Testis (tissue), 3 donors: Measurements from ENCODE around the gene DGLUCY. TPM values are rescaled to one million over a fixed set of nuclear protein-coding genes. Genes with fewer than 3 reads are reported as not detected.

ENCODE experiments used
- DNase-seq: peaks from one replicate; pipeline ENCODE4 v3.0.0-alpha.2; 2019
- H3K27ac ChIP-seq, 2 donors: fragments of 200-600 bp; sonication (generic); one replicate each; pipeline ENCODE4 v1.5.1; 2019
- H3K27me3 ChIP-seq: fragments of 200-600 bp; sonication (generic); one replicate; pipeline ENCODE4 v1.5.1; 2019
- H3K36me3 ChIP-seq: fragments of 200-600 bp; sonication (generic); one replicate; pipeline ENCODE4 v1.5.1; 2017; ENCODE audit warnings: low read depth; ENCODE audit errors: missing control alignments
- H3K4me1 ChIP-seq: fragments of 200-600 bp; sonication (generic); one replicate; pipeline ENCODE4 v1.5.1; 2019
- H3K4me3 ChIP-seq, 2 donors: fragments of 200-600 bp; sonication (generic); one replicate each; pipeline ENCODE4 v1.5.1; 2017 to 2019
- H3K9me3 ChIP-seq: fragments of 200-600 bp; sonication (generic); one replicate; pipeline ENCODE4 v1.5.1; 2017
- POLR2A ChIP-seq: fragments of 450-650 bp; IDR thresholded peaks from one replicate; pipeline ENCODE4 v1.6.1; 2017; ENCODE audit warnings: antibody characterized with exemption, mild to moderate bottlenecking, moderate library complexity
- WGBS, 2 donors: methylation state at CpG; one replicate each; pipeline ENCODE4 v1.1.5; 2018; 5-methylcytosine and 5-hydroxymethylcytosine counted together
- intact Hi-C: fragments of 100-400 bp; cut with DNase I; formaldehyde crosslinking; loops from one replicate; pipeline ENCODE4 v1.15.1; 2023; ENCODE audit warnings: low total_unique reads
- polyA plus RNA-seq: library from polyadenylated mRNA; stranded (reverse); fragments of 350-450 nt; fragmentation: Illumina TruSeq; extraction: RNeasy Lipid Tissue Mini Kit (QIAGEN cat#74804); gene quantifications from one replicate; pipeline ENCODE4 v1.2.3, GENCODE V29; 2014; ENCODE audit warnings: low read depth, low replicate concordance; ENCODE audit not compliant: insufficient read depth
- total RNA-seq, 2 donors: library from RNA; depleted of rRNA; stranded (reverse); fragments of >200 nt; gene quantifications; one replicate each; pipeline ENCODE4 v1.2.3, GENCODE V29; 2016
- TF ChIP-seq, protein P1 (sequence below), 3 experiments: fragments of 450-650 bp in 2 of 3; fragments of 200-600 bp in 1 of 3; sonication (generic) in 1 of 3; IDR thresholded peaks; one replicate each; pipeline ENCODE4 v1.5.1; 2016 to 2019; ENCODE audit warnings: antibody characterized with exemption in 3 of 3, mild to moderate bottlenecking in 2 of 3, moderate library complexity in 1 of 3

The DGLUCY gene
- total and polyA plus RNA-seq, 3 donors from 2014 or later, result 77.5 to 161 (median 145) TPM

DNA sequence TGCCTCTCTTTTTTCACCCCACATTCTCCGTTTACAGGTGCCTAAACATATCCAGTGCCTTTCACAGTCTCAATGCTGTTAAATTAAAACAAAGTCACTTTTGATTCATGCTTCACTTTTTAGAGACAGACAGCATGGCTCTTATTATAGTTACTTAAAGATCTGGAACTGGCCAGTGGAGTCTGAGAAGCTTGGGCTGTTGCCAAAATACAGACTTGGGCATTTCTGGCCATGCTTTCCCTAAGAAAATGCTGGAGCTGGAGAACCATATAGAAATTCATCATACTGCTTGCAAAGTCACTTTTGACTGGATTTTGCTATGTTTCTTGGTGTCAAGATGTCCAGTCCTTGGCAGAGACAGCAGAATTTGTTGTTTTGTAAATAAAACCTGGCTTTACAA, 142.8 kb downstream of the DGLUCY start:
- no peak for TF ChIP-seq POLR2A
- TF ChIP-seq, protein P1, sequence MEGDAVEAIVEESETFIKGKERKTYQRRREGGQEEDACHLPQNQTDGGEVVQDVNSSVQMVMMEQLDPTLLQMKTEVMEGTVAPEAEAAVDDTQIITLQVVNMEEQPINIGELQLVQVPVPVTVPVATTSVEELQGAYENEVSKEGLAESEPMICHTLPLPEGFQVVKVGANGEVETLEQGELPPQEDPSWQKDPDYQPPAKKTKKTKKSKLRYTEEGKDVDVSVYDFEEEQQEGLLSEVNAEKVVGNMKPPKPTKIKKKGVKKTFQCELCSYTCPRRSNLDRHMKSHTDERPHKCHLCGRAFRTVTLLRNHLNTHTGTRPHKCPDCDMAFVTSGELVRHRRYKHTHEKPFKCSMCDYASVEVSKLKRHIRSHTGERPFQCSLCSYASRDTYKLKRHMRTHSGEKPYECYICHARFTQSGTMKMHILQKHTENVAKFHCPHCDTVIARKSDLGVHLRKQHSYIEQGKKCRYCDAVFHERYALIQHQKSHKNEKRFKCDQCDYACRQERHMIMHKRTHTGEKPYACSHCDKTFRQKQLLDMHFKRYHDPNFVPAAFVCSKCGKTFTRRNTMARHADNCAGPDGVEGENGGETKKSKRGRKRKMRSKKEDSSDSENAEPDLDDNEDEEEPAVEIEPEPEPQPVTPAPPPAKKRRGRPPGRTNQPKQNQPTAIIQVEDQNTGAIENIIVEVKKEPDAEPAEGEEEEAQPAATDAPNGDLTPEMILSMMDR (IDR thresholded peaks at IDR 0.05), result no peak
- Histone ChIP-seq H3K27me3 (no peaks in the 10 kb centered on the region), H3K27ac (no peak overlapping the region), H3K36me3 (no peaks in the 10 kb centered on the region), H3K4me3 (no peak overlapping the region), H3K9me3 (no peaks in the 10 kb centered on the region), H3K4me1 (peaks cover 10% of the 10 kb centered on the region)
- 73 to 90% methylated on average over 1 of the region's 1 CpG for WGBS, 2 donors
- intact Hi-C loops, result no loop called here
- DNase-seq, result no peak

DNA sequence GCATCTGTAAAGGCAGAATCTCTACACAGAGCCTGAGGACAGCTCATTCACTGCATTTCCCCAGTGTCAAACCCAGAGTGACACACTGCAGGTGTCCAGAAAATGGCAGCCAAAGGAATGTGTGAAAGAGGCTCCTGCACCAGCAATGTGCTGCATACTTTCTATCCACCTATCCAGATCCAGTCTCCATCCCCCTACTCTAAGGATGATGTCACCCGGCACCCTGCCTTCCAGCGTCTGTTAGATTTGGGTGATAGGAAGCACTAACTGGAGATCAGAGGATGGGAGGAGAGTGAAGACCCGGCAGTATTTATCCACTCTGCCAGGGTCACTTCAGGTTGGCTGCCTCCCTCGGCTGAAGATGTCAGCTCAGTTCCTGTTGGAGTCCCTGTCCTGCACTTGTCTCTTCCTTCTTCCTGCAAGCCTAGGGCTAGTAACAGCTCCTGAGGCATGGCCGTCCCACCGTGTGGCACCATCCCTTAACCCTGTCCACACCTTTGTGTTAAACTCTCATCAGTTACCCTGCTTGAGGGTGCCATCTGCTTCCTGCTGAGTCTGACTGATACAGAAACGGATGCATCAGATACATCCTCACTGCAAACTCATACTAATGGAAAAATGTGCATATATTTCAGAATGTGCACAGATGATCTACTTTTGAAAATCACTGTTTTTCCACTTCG, 143.6 kb downstream of the DGLUCY start:
- WGBS, 2 donors, result 50 to 51% methylated on average over 8 of the region's 8 CpGs
- Histone ChIP-seq H3K27me3 (no peaks in the 10 kb centered on the region), H3K36me3 (no peaks in the 10 kb centered on the region), H3K9me3 (no peaks in the 10 kb centered on the region), H3K4me3 (no peak overlapping the region), H3K4me1 (peaks cover 10% of the 10 kb centered on the region), H3K27ac (peak overlapping the region in 1 of 2 donors; percentile 50)
- TF ChIP-seq POLR2A, result no peak
- TF ChIP-seq, protein P1 (IDR thresholded peaks at IDR 0.05), result no peak
- intact Hi-C loops, result no loop called here
- DNase-seq, result no peak

- intact Hi-C loops, result no loop called here
- Histone ChIP-seq H3K36me3 (no peaks in the 10 kb centered on the region), H3K27ac (peak overlapping the region; percentile 39 to 50), H3K9me3 (no peaks in the 10 kb centered on the region), H3K27me3 (no peaks in the 10 kb centered on the region), H3K4me3 (no peak overlapping the region), H3K4me1 (peaks cover 6% of the 10 kb centered on the region)
- 59 to 64% methylated on average over 16 of the region's 16 CpGs for WGBS, 2 donors
- DNase-seq, result peak; percentile 60
- no peak for TF ChIP-seq POLR2A
Measured at GRCh38 chr14:91258011-91258618, 144.2 kb downstream of the DGLUCY start.

GRCh38 chr14:91258876-91259275, 145.0 kb downstream of the DGLUCY start:
- Histone ChIP-seq H3K4me3 (no peak overlapping the region), H3K27ac (no peak overlapping the region), H3K36me3 (no peaks in the 10 kb centered on the region), H3K4me1 (peaks cover 6% of the 10 kb centered on the region), H3K9me3 (no peaks in the 10 kb centered on the region), H3K27me3 (no peaks in the 10 kb centered on the region)
- WGBS, 2 donors, result 89 to 92% methylated on average over 3 of the region's 3 CpGs
- intact Hi-C loops, result no loop called here
- DNase-seq, result no peak
- TF ChIP-seq POLR2A, result no peak
- TF ChIP-seq, protein P1 (IDR thresholded peaks at IDR 0.05), result no peak

- WGBS, 2 donors, result 91 to 92% methylated on average over 5 of the region's 5 CpGs
- DNase-seq, result no peak
- Histone ChIP-seq H3K4me3 (no peak overlapping the region), H3K27me3 (no peaks in the 10 kb centered on the region), H3K27ac (no peak overlapping the region), H3K9me3 (no peaks in the 10 kb centered on the region), H3K4me1 (peaks cover 18% of the 10 kb centered on the region), H3K36me3 (no peaks in the 10 kb centered on the region)
- TF ChIP-seq POLR2A, result no peak
- TF ChIP-seq, protein P1 (IDR thresholded peaks at IDR 0.05), result no peak
- intact Hi-C loops, result no loop called here
Measured at GRCh38 chr14:91261115-91261514, 147.2 kb downstream of the DGLUCY start.
